ENCODE measurements around the gene MROH7.

The MROH7 gene

DNA sequence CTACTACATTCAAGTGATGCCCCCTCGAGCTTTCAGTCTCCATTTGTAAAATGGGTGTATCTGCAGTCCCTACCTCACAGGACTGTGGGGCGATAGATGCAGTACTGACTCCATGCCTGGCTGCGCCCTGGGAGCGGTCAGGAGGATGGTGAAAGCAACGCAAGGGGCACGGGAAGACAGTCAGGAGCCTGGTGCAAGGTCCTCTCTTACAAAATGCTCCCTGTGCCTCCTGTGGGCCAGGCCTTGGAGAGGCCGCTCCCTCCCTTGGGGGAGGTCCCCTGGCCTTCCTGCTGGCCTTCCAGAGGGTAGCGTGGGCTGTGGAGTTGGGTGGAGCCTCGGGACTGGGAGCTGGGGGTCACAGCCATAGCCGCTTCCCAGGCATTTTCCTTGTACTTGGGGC lies 39.9 kb upstream of the MROH7 start:
- Histone ChIP-seq H3K79me1 (replicated peaks; ENCODE audit: low read length, poor library complexity, severe bottlenecking) (no peaks in the 10 kb centered on the region), H3K27me3 (ENCODE audit: control insufficient read depth in 1 of 2, insufficient read depth in 1 of 2, low read length in 2 of 2) (no peaks in the 10 kb centered on the region), H3K9me3 (ENCODE audit: control insufficient read depth, low read length) (no peaks in the 10 kb centered on the region), H2AFZ (ENCODE audit: low read depth, low read length) (no peak overlapping the region), H2AK5ac (ENCODE audit: low read length, severe bottlenecking) (peak overlapping the region; percentile 19), H3K23ac (ENCODE audit: low read length in 2 of 2) (no peak overlapping the region), H2BK12ac (ENCODE audit: low read length in 2 of 2) (no peak overlapping the region), H3K36me3 (ENCODE audit: control insufficient read depth in 1 of 2, insufficient read depth in 2 of 2, low read depth in 1 of 2, low read length in 2 of 2) (no peaks in the 10 kb centered on the region), H3K14ac (ENCODE audit: low read length in 2 of 2) (no peak overlapping the region), H3K4ac (ENCODE audit: low read depth in 1 of 2, low read length in 2 of 2) (no peak overlapping the region), H2BK120ac (ENCODE audit: low read depth, low read length) (no peak overlapping the region), H2BK5ac (ENCODE audit: low read depth, low read length, poor library complexity, severe bottlenecking) (no peak overlapping the region), H4K8ac (ENCODE audit: low read length) (no peak overlapping the region), H4K91ac (ENCODE audit: low read length) (no peak overlapping the region), H3K27ac (ENCODE audit: low read length, poor library complexity, severe bottlenecking) (peak overlapping the region; percentile 3), H3K4me1 (ENCODE audit: control insufficient read depth, insufficient read depth, low read depth, low read length) (peaks cover 38% of the 10 kb centered on the region), H2BK15ac (ENCODE audit: low read depth, poor library complexity, severe bottlenecking) (no peak overlapping the region), H3K9ac (ENCODE audit: low read length) (no peak overlapping the region), H3K4me2 (ENCODE audit: low read length, poor library complexity, severe bottlenecking) (no peak overlapping the region), H3K18ac (ENCODE audit: low read depth in 1 of 2, low read length in 2 of 2) (no peak overlapping the region), H3K4me3 (ENCODE audit: insufficient read depth in 1 of 2, low read depth in 1 of 2, low read length in 2 of 2) (no peak overlapping the region)
- WGBS = 91% methylated on average over 10 of the region's 10 CpGs
- no peak for DNase-seq

DNA sequence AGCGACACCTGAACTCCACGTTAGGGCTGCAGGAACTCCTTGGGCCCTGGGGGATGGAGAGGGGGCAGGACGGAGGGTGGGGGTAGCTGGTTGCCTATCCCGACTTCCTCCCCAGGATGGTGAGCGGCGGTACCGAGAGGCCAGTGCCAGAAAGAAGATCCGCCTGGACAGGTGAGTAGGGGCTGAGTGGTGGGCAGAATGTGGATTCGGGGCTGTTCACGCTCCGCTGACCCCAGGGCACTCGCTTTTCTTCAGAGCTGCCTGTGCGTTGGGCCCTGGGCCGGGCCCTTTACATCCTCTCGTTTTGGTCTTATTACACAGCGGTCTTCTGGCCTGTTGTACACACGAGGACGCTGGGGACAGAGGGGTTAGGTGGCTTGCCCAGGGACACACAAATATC lies 39.0 kb upstream of the MROH7 start:
- Histone ChIP-seq H3K79me1 (replicated peaks; ENCODE audit: low read length, poor library complexity, severe bottlenecking) (no peaks in the 10 kb centered on the region), H2BK15ac (ENCODE audit: low read depth, poor library complexity, severe bottlenecking) (no peak overlapping the region), H2AFZ (ENCODE audit: low read depth, low read length) (no peak overlapping the region), H2AK5ac (ENCODE audit: low read length, severe bottlenecking) (peak overlapping the region; percentile 33), H3K4ac (ENCODE audit: low read depth in 1 of 2, low read length in 2 of 2) (no peak overlapping the region), H4K8ac (ENCODE audit: low read length) (no peak overlapping the region), H3K27me3 (ENCODE audit: control insufficient read depth in 1 of 2, insufficient read depth in 1 of 2, low read length in 2 of 2) (no peaks in the 10 kb centered on the region), H3K4me3 (ENCODE audit: insufficient read depth in 1 of 2, low read depth in 1 of 2, low read length in 2 of 2) (no peak overlapping the region), H3K9ac (ENCODE audit: low read length) (no peak overlapping the region), H3K9me3 (ENCODE audit: control insufficient read depth, low read length) (no peaks in the 10 kb centered on the region), H3K23ac (ENCODE audit: low read length in 2 of 2) (no peak overlapping the region), H3K14ac (ENCODE audit: low read length in 2 of 2) (no peak overlapping the region), H3K27ac (ENCODE audit: low read length, poor library complexity, severe bottlenecking) (no peak overlapping the region), H4K91ac (ENCODE audit: low read length) (no peak overlapping the region), H2BK12ac (ENCODE audit: low read length in 2 of 2) (no peak overlapping the region), H3K36me3 (ENCODE audit: control insufficient read depth in 1 of 2, insufficient read depth in 2 of 2, low read depth in 1 of 2, low read length in 2 of 2) (no peaks in the 10 kb centered on the region), H3K18ac (ENCODE audit: low read depth in 1 of 2, low read length in 2 of 2) (no peak overlapping the region), H3K4me1 (ENCODE audit: control insufficient read depth, insufficient read depth, low read depth, low read length) (peaks cover 38% of the 10 kb centered on the region), H2BK5ac (ENCODE audit: low read depth, low read length, poor library complexity, severe bottlenecking) (no peak overlapping the region), H3K4me2 (ENCODE audit: low read length, poor library complexity, severe bottlenecking) (no peak overlapping the region), H2BK120ac (ENCODE audit: low read depth, low read length) (no peak overlapping the region)
- WGBS = 89% methylated on average over 18 of the region's 18 CpGs
- no peak for DNase-seq

DNA sequence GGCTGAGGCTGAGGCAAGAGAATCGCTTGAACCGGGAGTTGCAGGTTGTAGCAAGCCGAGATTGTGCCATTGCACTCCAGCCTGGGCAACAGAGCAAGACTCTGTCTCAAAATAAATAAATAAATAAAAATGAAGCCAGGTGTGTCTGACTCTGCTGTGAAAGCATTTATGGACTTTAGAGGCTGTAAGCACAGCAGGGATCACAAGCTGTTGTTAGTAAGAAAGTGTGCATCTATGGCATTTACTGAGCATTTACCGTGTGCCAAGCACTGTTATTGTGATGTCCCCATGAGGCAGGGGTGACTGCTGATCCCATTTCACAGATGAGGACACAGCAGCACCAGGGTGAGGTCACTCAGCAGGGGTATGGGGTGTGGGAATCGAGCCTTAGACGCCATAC lies 38.3 kb upstream of the MROH7 start:
- no peak overlapping the region for H2AFZ ChIP-seq (ENCODE audit: low read depth, low read length)
- DNase-seq = no peak
- no peak overlapping the region for H3K4me2 ChIP-seq (ENCODE audit: low read length, poor library complexity, severe bottlenecking)
- no peak overlapping the region for H2BK5ac ChIP-seq (ENCODE audit: low read depth, low read length, poor library complexity, severe bottlenecking)
- no peak overlapping the region for H3K18ac ChIP-seq (ENCODE audit: low read depth in 1 of 2, low read length in 2 of 2)
- no peaks in the 10 kb centered on the region for H3K36me3 ChIP-seq (ENCODE audit: control insufficient read depth in 1 of 2, insufficient read depth in 2 of 2, low read depth in 1 of 2, low read length in 2 of 2)
- H3K27ac ChIP-seq (ENCODE audit: low read length, poor library complexity, severe bottlenecking) = no peak overlapping the region
- no peaks in the 10 kb centered on the region for H3K27me3 ChIP-seq (ENCODE audit: control insufficient read depth in 1 of 2, insufficient read depth in 1 of 2, low read length in 2 of 2)
- no peak overlapping the region for H2BK120ac ChIP-seq (ENCODE audit: low read depth, low read length)
- H3K9me3 ChIP-seq (ENCODE audit: control insufficient read depth, low read length) = no peaks in the 10 kb centered on the region
- no peak overlapping the region for H3K4ac ChIP-seq (ENCODE audit: low read depth in 1 of 2, low read length in 2 of 2)
- H4K91ac ChIP-seq (ENCODE audit: low read length) = no peak overlapping the region
- H3K23ac ChIP-seq (ENCODE audit: low read length in 2 of 2) = no peak overlapping the region
- no peak overlapping the region for H2BK12ac ChIP-seq (ENCODE audit: low read length in 2 of 2)
- H3K14ac ChIP-seq (ENCODE audit: low read length in 2 of 2) = no peak overlapping the region
- H3K4me1 ChIP-seq (ENCODE audit: control insufficient read depth, insufficient read depth, low read depth, low read length) = peaks cover 38% of the 10 kb centered on the region
- H3K9ac ChIP-seq (ENCODE audit: low read length) = no peak overlapping the region
- 89% methylated on average over 6 of the region's 6 CpGs for WGBS
- no peak overlapping the region for H3K4me3 ChIP-seq (ENCODE audit: insufficient read depth in 1 of 2, low read depth in 1 of 2, low read length in 2 of 2)
- no peaks in the 10 kb centered on the region for H3K79me1 ChIP-seq (replicated peaks; ENCODE audit: low read length, poor library complexity, severe bottlenecking)
- no peak overlapping the region for H2BK15ac ChIP-seq (ENCODE audit: low read depth, poor library complexity, severe bottlenecking)
- H4K8ac ChIP-seq (ENCODE audit: low read length) = no peak overlapping the region
- no peak overlapping the region for H2AK5ac ChIP-seq (ENCODE audit: low read length, severe bottlenecking)

- Histone ChIP-seq H2AFZ (ENCODE audit: low read depth, low read length) (no peak overlapping the region), H3K18ac (ENCODE audit: low read depth in 1 of 2, low read length in 2 of 2) (no peak overlapping the region), H3K36me3 (ENCODE audit: control insufficient read depth in 1 of 2, insufficient read depth in 2 of 2, low read depth in 1 of 2, low read length in 2 of 2) (no peaks in the 10 kb centered on the region), H2AK5ac (ENCODE audit: low read length, severe bottlenecking) (peak overlapping the region; percentile 43), H3K27ac (ENCODE audit: low read length, poor library complexity, severe bottlenecking) (no peak overlapping the region), H2BK12ac (ENCODE audit: low read length in 2 of 2) (no peak overlapping the region), H3K9ac (ENCODE audit: low read length) (no peak overlapping the region), H3K4me2 (ENCODE audit: low read length, poor library complexity, severe bottlenecking) (no peak overlapping the region), H2BK15ac (ENCODE audit: low read depth, poor library complexity, severe bottlenecking) (no peak overlapping the region), H3K27me3 (ENCODE audit: control insufficient read depth in 1 of 2, insufficient read depth in 1 of 2, low read length in 2 of 2) (no peaks in the 10 kb centered on the region), H3K4me1 (ENCODE audit: control insufficient read depth, insufficient read depth, low read depth, low read length) (peaks cover 45% of the 10 kb centered on the region), H2BK5ac (ENCODE audit: low read depth, low read length, poor library complexity, severe bottlenecking) (no peak overlapping the region), H4K8ac (ENCODE audit: low read length) (no peak overlapping the region), H3K9me3 (ENCODE audit: control insufficient read depth, low read length) (no peaks in the 10 kb centered on the region), H3K4ac (ENCODE audit: low read depth in 1 of 2, low read length in 2 of 2) (no peak overlapping the region), H3K79me1 (replicated peaks; ENCODE audit: low read length, poor library complexity, severe bottlenecking) (no peaks in the 10 kb centered on the region), H4K91ac (ENCODE audit: low read length) (no peak overlapping the region), H2BK120ac (ENCODE audit: low read depth, low read length) (no peak overlapping the region), H3K23ac (ENCODE audit: low read length in 2 of 2) (no peak overlapping the region), H3K14ac (ENCODE audit: low read length in 2 of 2) (no peak overlapping the region), H3K4me3 (ENCODE audit: insufficient read depth in 1 of 2, low read depth in 1 of 2, low read length in 2 of 2) (no peak overlapping the region)
- 89% methylated on average over 7 of the region's 7 CpGs for WGBS
- DNase-seq = no peak
These were observed 37.5 kb upstream of the MROH7 start for GRCh38 chr1:54604051-54604450.

All from mesenchymal stem cell (in vitro differentiated cells and primary cell).